Measurements from ENCODE around the gene RETREG2. TPM values are rescaled to one million over a fixed set of nuclear protein-coding genes. Genes with fewer than 3 reads are reported as not detected.

The RETREG2 gene
- total and polyA plus RNA-seq, 2 of the 4 experiments (the other 2 are of a cell fraction) = 45.2 to 51.1 TPM

DNA sequence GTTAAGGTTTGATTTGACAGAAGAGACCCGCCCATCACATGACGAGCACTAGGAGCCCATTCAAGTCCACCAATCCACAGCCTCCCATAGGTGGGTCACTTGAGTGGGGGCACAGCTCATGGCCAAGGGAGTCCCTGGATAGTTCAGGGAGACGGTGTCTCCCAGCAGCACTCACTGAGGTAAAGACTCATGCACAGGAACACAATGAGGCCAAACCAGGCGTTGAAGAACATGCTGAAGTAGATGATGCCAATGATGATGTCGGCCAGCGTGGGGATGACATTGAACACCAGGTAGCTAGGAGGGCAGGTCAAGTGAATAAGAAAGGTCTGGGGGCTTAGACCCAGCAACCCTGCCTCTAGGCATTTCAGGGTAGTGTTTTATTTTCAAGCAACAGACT is 36.7 kb downstream of the RETREG2 start:
- DNase-seq (no peak), ATAC-seq (ENCODE audit: low read depth) (no peak)
- Histone ChIP-seq H3K4me1 (ENCODE audit: control insufficient read depth, insufficient read depth, low read length) (peaks cover 5% of the 10 kb centered on the region; the same call in 1 of the 2 replicates), H2AK9ac (replicated peaks; ENCODE audit: low read depth, low read length, poor library complexity) (no peak overlapping the region), H3K4me2 (ENCODE audit: low read depth, low read length) (no peak overlapping the region), H2BK5ac (ENCODE audit: low read depth, low read length, poor library complexity, severe bottlenecking) (no peak overlapping the region), H4K91ac (ENCODE audit: insufficient read depth, low read depth, low read length) (no peak overlapping the region), H3K23ac (ENCODE audit: low read depth, low read length) (no peak overlapping the region), H3K14ac (replicated peaks; ENCODE audit: low read depth, low read length) (no peak overlapping the region), H4K20me1 (ENCODE audit: insufficient read depth, low read length) (peaks cover 11% of the 10 kb centered on the region), H3K27ac (ENCODE audit: insufficient read depth, low read length) (no peak overlapping the region), H3K27me3 (ENCODE audit: control insufficient read depth, insufficient read depth, low read length) (no peaks in the 10 kb centered on the region), H3K36me3 (ENCODE audit: control insufficient read depth, insufficient read depth, low read length) (peaks cover 49% of the 10 kb centered on the region), H2AK5ac (ENCODE audit: low read depth, low read length) (no peak overlapping the region), H3K79me1 (ENCODE audit: low read depth in 1 of 2, low read length in 2 of 2) (peaks cover 8 to 28% of the 10 kb centered on the region in 2 experiments; a peak in 3 of 4 replicates), H3K9me3 (ENCODE audit: control insufficient read depth, insufficient read depth, low read length) (no peaks in the 10 kb centered on the region), H2BK15ac (ENCODE audit: low read depth, low read length) (no peak overlapping the region), H3K9me1 (ENCODE audit: insufficient read depth, low read length) (peaks cover 6% of the 10 kb centered on the region), H4K8ac (ENCODE audit: low read depth in 2 of 2, low read length in 2 of 2) (no peak overlapping the region), H3K4ac (ENCODE audit: low read depth, low read length) (no peak overlapping the region), H3K18ac (ENCODE audit: low read depth, low read length) (no peak overlapping the region), H2BK20ac (ENCODE audit: low read depth, low read length) (no peak overlapping the region), H2AFZ (replicated peaks; ENCODE audit: low read length, poor library complexity) (no peak overlapping the region), H3K9ac (ENCODE audit: low read depth, low read length) (no peak overlapping the region), H3K4me3 (ENCODE audit: insufficient read depth, low read depth, low read length) (no peak overlapping the region), H3K56ac (ENCODE audit: extremely low read depth, insufficient read depth, low read length) (no peak overlapping the region), H2BK120ac (ENCODE audit: low read depth, low read length) (no peak overlapping the region), H4K5ac (ENCODE audit: low read depth, low read length) (no peak overlapping the region)
- no TSS peak for BruUV-seq (replicated peaks)
- dilution Hi-C loops (cut with HindIII; ENCODE audit: low sequenced_read_pairs, unreplicated experiment) = no loop called here
- 100% methylated on average over 1 of the region's 6 CpGs; no CpG with 5 or more reads in 1 of the 2 experiments for WGBS, 2 experiments (ENCODE audit: extremely low coverage in 2 of 2, insufficient read length in 1 of 2)
- CTCF ChIA-PET = no interaction called here
- in situ Hi-C loops (cut with MboI; ENCODE audit: low sequenced_read_pairs) = no loop called here
- intact Hi-C loops (cut with micrococcal nuclease) = no loop called here
- no peak for TF ChIP-seq NFE2L2 (IDR thresholded peaks at IDR 0.05; ENCODE audit: low read depth, low read length)
- no peak for TF ChIP-seq RCOR1 (IDR thresholded peaks at IDR 0.05; ENCODE audit: insufficient replicate concordance, low read length)
- TF ChIP-seq CTCF (conservative IDR thresholded peaks at IDR 0.05; ENCODE audit: low read depth, low read length) = no peak
- no peak for TF ChIP-seq FOS (IDR thresholded peaks at IDR 0.05; ENCODE audit: low read depth, low read length)
- no peak for TF ChIP-seq MAZ (IDR thresholded peaks at IDR 0.05; ENCODE audit: borderline replicate concordance, low read depth, low read length)
- TF ChIP-seq RAD21 (IDR thresholded peaks at IDR 0.05; ENCODE audit: low read length) = no peak
- POLR2A ChIA-PET (ENCODE audit: unreplicated experiment) = interaction anchor here (0.6 kb wide), 1 partner anchor 27 kb away, joined by 4 read pairs; no protein-coding TSS in a partner anchor

All from IMR-90 (cell line).